Stimulated activated CD4-positive, alpha-beta T cell treated with anti-CD3 and anti-CD28 coated beads, TNF-alpha, amount 100 ng/mL, for 4 hours (primary cell): ENCODE data around the gene FCER1G.
"Not testable (repeated sequence)": the region's sequence is repeated elsewhere in the genome, so short reads cannot be mapped to it uniquely, and the experiment has no call there.

Experiments
- DNase-seq, 3 experiments: peaks; one replicate each; pipeline ENCODE4 v3.0.0-alpha.2; 2020; ENCODE audit warnings: low read depth in 3 of 3

The FCER1G gene

DNA sequence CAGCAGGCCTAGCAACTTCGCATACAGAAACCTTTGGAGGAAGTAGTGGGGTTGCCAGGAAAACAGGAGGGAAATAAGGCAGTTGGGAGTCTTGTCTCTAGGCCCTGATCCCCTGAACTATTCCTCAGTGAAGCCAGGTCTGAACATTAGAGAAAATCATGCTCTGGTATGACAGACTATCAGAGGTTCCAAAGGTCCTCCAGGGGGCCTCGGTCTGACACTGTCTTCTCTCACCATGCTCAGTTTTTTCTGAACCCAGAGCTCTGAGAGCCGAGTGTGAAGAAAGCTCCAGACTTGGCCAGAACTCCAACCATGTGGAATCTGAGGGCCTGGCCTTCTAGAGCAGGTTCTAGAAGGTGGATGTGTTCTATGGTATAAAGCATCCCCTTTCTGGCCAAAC lies 14.8 kb downstream of the FCER1G start:
- no peak for DNase-seq

DNA sequence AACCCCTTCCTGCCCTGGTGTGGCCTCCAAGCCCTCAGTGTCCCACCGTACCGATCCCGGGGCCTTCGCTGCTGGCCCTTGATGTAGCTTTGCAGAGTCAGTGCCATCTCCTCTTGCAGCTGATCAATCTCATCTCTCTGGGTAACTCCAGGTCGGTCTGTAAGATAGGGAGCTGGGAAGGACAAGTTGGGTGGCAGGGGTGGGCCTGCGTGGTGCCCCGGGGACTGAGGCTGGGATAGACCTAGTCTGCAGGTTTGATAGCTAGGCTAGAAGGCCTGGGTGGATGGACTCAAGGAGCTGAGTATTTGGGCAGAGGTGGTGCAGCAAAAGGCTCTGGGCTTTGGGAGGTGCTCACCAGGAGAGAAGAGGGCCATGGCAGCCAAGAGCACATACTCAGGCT lies 15.7 kb downstream of the FCER1G start:
- no peak for DNase-seq

DNA sequence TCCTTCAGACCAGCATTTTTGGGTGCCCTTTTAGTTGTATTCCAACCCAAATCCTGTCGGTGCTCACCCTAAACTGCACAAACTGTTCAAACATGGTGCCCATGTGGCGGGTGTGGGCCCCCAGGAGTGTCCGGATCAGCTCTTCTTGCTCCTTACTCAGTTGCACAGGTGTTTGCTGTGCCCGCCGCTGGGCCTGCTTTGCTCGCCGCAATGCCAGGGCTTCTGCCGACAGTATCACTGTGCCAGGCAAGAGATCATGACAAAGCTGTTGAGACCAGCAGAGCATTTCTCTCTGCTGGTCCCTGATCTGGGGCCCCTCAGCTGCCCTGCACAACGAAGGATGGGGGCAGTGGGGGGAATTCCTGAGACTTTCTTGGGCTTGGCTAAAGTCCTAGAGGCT lies 18.0 kb downstream of the FCER1G start:
- DNase-seq: no peak

DNA sequence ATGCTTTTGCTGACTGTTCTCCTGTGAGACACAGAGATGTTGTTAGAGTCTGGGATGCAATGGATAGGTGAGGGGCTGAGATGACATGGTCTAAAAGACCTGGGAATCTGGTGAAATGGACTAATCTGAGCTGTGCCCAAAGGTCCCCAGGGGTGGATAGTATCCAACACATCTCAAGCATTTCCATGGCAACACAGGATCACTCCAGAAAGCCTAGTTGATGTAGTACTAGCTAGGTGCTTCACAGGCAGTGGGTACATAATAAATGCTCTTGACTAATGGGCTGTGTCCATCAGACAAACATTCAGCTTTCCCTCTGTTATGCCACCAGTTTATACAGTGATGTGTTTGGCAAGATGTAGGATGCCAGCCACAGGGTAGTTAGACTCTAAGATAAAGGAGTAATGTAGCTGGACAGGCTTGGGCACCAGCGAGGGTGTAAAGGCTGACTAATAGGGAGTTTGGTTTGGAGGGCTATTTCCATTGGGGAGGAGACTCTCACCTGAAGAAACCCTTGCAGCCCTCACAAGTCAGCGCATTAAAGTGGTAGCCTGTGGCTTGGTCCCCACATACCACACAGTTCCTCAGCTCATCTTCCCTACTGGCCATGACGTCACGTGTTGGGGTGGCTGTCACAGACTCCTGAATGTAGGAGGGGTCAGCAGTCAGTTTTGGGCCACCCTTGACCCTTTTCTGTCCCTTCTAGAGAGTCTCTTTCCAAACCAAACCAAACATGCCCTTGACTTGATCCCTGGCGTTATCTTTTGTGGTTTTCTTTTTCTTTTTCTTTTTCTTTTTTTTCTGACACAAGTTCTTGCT lies 21.1 kb downstream of the FCER1G start:
- DNase-seq: no peak

DNA sequence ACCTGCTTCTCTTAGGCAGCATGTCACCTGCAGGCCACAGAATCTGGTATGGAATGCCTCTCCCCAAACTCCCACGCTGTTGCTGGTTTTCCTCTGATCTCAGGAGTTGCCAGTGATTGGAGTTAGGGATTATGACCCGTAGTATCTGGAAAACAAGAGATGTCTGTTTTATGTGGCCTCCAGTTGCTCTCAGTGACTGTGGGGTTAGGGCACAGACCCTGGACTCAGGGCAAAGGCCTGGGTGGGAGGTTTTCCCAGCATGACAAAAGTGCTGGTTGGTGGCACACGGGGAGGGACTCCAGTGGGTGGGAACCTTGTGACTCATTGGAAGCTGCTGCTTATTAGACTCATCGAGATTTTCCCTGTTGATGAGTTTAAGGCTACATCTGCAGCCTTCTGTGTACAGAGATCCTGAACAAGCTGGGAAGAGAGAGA lies 23.0 kb downstream of the FCER1G start, which contains the start of gene NR1I3:
Gene NR1I3 (minus strand): TSS at position 165 of the 435 bp plus-strand sequence. CDS start 1,638 bp downstream, outside the sequence.
- DNase-seq: no peak

DNA sequence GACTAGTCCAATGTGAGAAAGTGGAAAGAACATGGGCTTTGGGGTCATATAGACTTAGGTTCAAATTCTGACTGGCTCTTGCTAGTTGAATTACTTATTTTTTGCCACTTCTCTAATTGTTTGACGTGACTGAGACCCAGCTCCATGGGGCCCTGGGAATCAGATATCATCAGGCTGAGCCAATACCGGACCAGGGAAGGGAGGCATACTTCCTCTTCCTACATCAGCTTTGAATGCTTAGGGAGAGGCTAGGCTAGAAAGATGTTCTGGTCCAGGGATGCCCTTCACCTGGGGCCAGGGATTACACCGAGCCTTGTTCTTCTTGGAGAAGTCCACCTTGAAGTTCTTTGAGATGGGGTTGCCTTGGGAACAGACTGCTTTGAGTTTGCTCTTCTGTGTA lies 26.6 kb downstream of the FCER1G start:
- no peak for DNase-seq

DNA sequence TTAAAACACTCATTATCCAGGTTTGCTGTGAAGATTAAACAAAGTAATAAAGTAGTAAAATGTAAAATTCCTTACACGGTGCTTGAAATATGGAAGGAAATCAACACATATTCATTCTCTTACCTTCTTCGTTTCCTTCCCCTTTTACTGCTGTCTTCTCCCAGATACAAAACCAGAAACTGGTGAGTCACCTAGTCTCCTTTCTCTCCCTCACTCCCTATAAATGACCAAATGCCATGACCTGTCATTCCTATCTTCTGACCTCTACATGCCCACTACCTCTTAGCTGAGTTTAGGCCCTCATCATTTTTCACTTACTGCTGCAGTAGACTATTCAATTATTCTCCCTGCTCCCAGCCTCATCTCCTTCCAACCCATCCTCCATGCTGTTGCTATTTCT lies 27.2 kb downstream of the FCER1G start:
- DNase-seq: no peak

DNA sequence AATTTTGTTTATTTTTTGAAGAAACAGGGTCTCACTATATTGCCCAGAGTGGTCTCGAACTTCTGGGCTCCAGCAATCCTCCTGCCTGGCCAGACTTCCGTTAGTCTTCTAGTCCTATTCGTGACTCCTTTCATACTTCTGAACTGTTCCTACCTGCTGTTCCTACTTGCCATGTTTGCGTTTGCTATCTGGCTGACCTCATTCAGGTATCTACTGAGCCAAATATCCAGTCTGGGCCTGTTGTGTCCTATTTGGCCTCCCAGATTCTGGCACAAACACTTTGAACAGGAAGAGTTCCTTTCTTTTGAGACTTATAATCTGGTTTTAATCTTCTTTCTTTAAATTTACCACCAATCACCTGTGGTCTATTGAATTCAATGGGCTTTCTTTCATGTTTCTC lies 29.8 kb downstream of the FCER1G start:
- DNase-seq: no peak

DNA sequence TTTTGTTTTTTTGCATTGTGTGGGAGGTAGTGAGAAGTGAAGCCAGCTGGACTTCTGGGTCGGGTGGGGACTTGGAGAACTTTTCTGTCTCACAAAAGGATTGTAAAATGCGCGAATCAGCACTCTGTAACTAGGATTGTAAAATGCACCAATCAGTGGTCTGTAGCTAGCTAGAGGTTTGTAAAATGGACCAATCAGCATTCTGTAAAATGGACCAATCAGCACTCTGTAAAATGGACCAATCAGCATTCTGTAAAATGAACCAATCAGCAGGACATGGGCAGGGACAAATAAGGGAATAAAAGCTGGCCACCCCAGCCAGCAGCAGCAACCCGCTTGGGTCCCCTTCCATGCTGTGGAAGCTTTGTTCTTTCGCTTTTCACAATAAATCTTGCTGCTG lies 35.0 kb downstream of the FCER1G start:
- not testable (repeated sequence) for DNase-seq

DNA sequence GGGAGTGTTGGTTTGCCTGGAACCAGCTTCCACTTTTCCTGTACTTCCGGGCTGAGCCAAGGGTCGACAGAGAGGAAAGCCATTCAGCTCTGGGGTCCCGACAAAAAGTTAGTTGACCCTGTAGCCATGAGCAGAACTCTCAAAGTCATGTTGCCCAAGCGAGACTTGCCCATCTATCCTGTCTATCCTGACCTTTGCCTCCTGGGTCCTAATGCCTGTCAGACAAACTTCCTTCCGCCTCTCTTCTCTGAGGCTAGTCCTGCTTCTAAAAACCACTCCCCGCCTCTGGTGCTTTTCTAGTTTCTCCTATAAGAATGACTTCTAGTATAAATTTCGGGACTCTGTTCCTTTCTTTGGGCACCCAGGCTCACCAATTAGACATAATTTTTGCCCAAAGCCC lies 35.7 kb downstream of the FCER1G start:
- no peak for DNase-seq

DNA sequence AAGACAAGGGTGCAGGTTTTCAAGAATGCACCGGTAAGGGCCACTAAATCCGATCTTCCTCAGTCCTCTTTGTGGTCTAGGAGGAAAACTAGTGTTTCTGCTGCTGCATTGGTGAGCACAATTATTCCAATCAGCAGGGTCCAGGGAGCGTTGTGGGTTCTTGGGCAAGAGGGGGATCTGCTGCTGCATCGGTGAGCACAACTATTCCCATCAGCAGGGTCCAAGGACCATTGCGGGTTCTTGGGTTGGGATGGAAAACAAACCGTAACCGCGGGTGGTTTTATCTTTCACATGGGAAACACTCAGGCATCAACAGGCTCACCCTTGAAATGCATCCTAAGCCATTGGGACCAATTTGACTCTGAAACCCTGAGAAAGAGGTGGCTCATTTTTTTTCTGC lies 36.5 kb downstream of the FCER1G start:
- DNase-seq: no peak

DNA sequence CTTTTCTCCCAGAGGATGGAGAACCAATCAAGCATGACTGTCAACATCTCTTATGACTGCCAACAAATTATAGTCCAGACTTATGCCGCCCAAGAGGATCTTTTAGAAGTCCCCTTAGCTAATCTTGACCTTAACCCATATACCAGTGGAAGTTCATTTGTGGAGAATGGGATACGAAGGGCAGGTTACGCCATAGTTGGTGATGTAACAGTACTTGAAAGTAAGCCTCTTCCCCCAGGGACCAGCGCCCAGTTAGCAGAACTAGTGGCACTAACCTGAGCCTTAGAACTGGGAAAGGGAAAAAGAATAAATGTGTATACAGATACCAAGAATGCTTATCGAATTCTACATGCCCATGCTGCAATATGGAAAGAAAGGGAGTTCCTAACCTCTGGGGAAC lies 40.2 kb downstream of the FCER1G start:
- not testable (repeated sequence) for DNase-seq

DNA sequence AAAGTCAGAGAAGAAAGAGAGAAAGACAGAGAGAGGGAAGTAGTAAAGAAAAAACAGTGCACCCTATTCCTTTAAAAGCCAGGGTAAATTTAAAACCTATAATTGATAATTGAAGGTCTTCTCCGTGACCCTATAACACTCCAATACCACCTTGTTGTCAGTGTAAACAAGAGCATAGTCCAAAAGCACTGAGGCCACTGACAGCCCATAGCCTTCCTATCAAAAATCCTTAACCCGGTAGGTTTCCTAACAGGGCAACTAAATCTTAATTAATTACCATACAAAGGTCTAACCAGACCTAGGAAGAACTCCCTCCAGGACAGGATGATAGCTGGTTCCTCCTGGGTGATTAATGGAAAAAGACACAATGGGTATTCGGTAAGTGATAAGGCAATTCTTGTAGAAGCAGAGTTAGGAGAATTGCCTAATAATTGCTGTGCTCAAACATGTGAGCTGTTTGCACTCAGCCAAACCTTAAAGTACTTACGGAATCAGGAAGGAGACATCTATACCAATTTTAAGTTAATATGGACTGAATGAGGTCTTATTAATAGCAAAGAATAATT lies 40.9 kb downstream of the FCER1G start:
- not testable (repeated sequence) for DNase-seq

DNA sequence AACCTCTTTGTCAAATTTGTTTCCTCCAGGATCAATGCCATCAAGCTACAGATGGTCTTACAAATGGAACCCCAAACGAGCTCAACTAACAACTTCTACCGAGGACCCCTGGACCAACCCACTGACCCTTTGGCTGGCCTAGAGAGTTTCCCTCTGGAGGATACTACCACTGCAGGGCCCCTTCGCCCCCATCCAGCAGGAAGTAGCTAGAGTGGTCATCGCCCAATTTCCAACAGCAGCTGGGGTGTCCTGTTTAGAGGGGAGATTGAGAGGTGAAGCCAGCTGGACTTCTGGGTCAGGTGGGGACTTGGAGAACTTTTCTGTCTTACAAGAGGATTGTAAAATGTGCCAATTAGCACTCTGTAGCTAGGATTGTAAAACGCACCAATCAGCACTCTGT lies 42.0 kb downstream of the FCER1G start:
- not testable (repeated sequence) for DNase-seq

DNA sequence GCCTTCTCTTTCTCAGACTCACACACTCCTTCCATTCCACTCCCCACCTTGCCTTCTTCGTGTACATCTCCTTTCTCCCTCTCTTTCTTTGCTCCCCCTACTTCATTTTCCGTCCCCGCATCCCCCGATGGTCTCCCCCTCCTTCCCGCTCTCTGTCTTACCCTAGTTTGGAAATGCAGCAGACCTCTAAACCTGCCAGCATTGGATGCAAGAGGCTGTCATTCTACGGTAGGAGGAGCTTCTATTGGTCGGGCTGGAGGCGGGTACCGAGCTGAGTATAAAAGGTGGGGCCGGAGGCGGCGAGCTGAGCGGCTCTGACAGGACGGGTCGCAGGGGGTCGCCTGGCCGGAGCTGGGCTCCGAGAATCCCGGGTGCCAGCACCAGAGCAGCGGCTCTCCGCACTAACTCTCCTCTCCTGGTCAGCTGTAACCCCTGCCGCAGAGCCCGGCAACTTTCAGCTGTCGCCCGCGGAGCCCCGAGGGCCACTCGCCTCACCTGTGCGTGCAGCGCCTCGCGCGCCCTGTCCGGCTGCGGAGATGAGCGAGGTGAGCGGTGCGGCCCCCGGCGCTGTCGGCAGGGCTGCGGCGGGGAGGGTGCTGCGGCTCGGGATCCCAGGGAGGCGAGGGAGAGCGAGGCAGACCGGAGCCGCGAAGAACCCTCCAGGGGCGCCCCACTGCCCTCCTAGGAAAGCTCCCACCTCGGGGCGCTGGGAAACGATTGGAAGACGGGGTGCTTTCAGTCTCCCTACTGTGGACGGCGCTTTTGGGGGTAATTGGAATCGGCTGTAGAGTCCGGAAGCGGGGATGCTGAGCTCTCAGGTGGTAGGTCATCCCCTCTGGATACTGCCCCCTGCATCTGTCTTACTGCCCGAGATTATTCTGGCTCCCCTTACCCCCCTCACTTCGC lies 43.6 kb downstream of the FCER1G start, which contains the start of gene PCP4L1:
Gene PCP4L1 (plus strand): TSS at position 307 of the 906 bp plus-strand sequence. CDS start 230 bp downstream, at position 537.
- peak in 2 of 3 experiments; percentile 3 to 9 for DNase-seq

DNA sequence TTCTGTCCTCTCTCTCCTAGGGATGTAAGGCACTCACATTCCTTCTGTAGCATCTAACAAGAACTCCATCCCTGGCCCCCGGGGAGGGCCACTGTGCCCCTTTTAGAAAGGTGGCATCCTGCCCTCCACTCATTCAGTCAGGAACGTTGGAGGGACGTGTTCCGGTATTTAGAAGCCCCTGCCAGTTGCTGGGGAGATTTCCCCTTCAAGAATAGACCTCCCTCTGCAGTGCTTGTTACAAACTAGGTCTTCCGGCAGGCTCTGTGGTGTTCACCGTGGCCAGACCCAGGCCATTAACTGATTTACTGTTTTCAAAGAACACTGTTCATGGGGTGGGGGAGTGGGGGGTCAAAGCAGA lies 44.2 kb downstream of the FCER1G start:
- DNase-seq: no peak

DNA sequence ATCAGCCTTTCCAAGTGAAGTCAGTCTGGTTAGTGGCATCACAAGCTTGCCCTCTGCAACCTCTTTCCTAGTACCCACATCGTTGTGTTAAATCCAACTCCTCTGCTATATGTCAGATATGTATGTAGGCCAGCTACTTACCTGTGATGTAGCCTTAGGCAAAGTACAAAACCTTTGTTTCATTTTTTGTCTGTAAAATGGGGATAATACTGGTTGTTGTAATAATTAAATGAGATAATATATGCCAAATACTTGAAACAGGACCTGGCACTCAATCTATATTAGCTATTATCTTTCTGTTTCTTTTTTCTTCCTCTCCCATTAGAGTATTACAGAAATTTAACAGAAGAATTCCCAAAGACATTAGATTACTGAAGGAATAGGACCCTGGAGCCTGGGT lies 44.7 kb downstream of the FCER1G start:
- DNase-seq: no peak

DNA sequence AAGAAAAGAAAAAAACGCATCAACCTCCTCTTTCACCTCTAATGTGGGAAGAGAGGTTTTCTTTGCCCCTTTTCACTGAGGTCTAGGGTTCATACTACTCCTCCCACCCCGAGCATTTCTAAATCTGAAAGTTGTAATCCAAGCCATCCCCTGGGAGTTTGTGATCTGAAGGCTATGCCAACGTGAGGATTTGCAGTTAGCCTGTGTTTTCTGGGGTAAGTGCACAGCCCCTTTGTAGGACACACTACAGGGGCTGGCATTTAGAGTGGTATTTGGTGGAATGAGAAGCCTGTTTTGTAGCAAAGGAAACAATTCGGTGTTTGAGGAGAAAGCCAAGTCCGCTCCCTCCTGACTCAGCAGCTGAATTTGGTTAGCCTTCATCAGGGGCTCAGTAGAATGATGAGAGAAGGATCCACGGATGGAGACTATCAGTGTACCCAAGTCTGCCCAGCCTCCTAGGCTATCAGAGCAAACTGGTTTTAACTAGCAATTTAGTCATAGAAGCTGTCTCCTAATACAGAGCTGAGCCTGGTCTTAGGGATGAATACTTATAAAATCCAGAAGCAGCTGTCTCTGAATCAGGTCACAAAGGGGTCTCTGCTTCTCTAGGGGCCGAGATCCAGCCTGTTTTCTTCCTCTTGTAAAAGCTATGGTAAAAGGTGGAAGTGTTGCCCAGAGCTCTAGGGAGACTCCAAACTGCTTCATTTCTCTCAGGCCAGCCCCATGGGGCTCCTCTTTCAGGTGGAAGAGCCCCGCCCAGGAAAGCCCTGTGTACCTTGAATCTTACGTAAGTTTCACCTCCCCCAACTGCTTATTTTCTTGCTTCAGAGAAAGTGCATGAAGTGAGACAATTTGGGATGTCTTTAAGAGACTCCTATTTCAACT lies 45.5 kb downstream of the FCER1G start:
- no peak for DNase-seq

DNA sequence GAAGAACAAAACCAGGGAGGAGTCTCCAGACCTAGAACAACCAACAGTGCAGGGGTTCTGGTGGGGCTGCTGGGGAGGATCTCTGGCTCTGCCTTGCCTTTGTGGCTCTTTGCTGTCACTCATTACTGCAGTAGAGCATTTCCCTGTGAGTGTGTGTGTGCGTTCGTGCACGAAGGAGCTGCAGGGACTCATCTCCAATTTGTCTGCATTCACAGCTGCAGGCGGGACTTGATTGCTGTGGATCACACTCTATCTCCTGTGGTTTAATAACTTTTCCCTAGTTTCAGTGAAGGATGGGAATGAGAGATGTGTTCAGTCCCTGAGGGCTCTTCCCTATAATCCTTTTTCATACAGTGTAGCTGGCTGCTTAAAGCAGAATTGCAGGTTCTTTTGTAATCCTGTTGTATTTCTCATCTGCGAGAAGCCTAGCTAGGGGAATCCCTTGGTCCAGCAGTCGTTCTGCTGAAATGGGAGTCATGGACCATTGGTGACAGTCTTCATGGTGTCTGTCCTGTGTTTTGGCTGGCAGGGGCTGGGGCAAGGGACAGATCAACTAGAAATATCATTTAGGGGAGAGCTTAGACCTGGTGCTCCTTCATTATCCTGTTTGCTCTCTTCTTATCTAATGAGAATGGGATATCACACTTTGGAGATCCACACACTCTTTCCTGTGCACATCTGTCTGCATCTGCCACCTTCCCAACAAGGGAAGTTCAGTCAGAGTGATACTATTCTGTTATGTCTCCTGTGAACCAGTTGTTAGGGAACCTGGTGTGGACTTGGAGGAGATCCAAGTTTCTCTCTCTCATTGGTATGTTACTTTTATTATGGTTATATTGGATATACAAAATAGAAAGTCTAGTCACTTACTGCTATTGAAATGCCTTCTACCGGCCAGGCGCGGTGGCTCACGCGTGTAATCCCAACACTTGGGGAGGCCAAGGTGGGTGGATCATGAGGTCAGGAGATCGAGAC lies 46.5 kb downstream of the FCER1G start:
- DNase-seq: no peak

DNA sequence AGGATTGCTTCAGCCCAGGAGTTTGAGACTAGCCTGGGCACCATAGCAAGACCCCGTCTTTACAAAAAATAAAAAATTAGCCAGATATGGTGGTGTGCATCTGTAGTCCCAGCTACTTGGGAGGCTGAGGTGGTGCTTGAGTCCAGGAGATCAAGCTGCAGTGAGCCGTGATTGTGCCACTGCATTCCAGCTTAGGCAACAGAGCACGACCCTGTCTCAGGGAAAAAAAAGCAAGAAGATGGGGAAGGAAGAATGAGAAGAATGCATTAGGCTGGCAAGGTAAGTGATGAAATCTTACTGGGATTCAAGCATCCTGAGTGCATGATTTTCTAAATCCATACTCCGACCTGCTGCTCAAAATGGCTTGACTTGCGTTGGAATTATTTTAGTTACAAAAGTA lies 50.2 kb downstream of the FCER1G start:
- DNase-seq: no peak
